Measurements from ENCODE around the gene ERBB2. TPM values are rescaled to one million over a fixed set of nuclear protein-coding genes. Genes with fewer than 3 reads are reported as not detected.

Gene ERBB2
- total and polyA plus RNA-seq, 10 of the 15 experiments (the other 5 are each of a cell fraction or from before 2014, with no cell fraction given), result 0.39 to 7.0 (median 4.3) TPM

DNA sequence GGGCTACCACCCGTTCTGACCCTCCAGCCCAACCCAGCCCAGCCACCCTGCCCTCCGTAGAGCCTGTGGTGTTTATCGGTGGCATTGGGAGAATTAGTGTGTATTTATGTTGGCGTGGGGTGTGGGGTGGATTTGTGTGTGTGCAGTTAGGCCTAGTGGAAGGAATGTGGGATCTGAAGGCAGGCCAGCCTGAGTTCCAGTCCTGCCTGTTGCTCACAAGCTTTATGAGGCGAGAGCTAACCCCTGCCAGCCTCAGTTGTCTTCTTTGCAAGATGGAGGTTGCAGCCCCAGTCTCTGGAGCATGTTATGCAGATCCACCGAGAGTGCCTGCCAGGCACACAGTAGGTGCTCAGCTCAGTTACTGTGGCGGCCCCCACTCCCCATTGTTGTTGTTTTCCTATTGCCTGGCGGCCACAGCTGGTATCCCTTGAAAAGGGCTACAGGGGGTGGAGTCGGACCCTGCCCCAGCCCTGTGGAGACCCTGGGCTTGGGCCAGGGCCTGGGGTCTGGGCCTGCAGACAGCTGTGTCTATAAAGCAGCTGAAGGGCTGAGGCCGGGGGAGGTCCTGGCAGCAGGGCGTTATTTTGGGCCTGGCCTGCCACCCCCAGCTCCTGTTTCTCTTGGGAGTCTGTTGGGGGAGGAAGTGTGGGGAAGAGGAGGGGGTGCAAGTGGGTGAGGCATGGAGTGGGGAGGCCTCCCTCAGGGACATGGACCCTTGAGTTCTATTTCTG lies 5.1 kb downstream of the ERBB2 start (continued):
- TF ChIP-seq HDAC6 (IDR thresholded peaks at IDR 0.05; ENCODE audit: unreplicated experiment), result no peak
- TF ChIP-seq KAT2A (conservative IDR thresholded peaks at IDR 0.05; ENCODE audit: control insufficient read depth, low read depth, low read length), result no peak
- TF ChIP-seq, protein P1, sequence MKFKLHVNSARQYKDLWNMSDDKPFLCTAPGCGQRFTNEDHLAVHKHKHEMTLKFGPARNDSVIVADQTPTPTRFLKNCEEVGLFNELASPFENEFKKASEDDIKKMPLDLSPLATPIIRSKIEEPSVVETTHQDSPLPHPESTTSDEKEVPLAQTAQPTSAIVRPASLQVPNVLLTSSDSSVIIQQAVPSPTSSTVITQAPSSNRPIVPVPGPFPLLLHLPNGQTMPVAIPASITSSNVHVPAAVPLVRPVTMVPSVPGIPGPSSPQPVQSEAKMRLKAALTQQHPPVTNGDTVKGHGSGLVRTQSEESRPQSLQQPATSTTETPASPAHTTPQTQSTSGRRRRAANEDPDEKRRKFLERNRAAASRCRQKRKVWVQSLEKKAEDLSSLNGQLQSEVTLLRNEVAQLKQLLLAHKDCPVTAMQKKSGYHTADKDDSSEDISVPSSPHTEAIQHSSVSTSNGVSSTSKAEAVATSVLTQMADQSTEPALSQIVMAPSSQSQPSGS (IDR thresholded peaks at IDR 0.05; ENCODE audit: low read length), result no peak
- TF ChIP-seq, protein P2, sequence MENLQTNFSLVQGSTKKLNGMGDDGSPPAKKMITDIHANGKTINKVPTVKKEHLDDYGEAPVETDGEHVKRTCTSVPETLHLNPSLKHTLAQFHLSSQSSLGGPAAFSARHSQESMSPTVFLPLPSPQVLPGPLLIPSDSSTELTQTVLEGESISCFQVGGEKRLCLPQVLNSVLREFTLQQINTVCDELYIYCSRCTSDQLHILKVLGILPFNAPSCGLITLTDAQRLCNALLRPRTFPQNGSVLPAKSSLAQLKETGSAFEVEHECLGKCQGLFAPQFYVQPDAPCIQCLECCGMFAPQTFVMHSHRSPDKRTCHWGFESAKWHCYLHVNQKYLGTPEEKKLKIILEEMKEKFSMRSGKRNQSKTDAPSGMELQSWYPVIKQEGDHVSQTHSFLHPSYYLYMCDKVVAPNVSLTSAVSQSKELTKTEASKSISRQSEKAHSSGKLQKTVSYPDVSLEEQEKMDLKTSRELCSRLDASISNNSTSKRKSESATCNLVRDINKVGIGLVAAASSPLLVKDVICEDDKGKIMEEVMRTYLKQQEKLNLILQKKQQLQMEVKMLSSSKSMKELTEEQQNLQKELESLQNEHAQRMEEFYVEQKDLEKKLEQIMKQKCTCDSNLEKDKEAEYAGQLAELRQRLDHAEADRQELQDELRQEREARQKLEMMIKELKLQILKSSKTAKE (IDR thresholded peaks at IDR 0.05; ENCODE audit: low read depth, poor library complexity, severe bottlenecking), result no peak

DNA sequence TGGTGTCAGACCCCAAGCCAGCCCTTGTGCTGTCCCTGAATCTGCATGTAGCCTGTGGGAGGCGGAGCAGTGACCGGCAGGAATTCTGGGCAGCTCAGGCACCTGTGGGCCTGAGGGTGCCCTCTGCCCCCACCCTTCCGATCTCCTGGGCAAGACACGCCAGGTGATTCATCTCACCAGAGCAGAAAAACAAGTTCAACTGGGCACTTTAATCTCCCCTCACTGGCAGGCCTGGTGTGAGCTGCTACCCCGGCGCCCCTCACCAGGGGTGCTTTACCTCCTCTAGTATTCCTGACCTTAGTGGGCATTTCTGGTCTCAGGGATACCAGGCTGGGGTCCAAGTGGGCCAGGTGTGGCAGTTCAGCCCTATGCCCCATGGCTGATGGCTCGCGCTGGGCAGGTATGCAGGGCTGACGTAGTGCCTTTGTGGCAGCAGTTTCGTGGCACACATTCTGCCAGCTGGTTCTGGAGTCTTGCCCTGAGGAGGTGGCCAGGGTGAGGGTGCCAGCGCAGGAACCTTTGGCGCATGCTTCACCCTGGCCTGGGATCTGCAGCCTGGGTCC lies 6.0 kb downstream of the ERBB2 start:
- no peak for FAIRE-seq
- CTCF ChIA-PET, result interaction anchor here (0.5 kb wide), 1 partner anchor 20 kb away, joined by 3 read pairs; no protein-coding TSS in a partner anchor

More for the DNA sequence above, 6.0 kb downstream of the ERBB2 start:
- H3K27me3 ChIP-seq (replicated peaks in 1 of 2; ENCODE audit: control insufficient read depth in 2 of 2, insufficient read depth in 2 of 2, low read length in 1 of 2), result peaks cover 0 to 5% of the 10 kb centered on the region in 2 experiments; a peak in 3 of 4 replicates
- no peaks in the 10 kb centered on the region for H4K20me1 ChIP-seq (ENCODE audit: control insufficient read depth, insufficient read depth)
- no peak for ATAC-seq
- intact Hi-C loops (cut with micrococcal nuclease; ENCODE audit: unreplicated experiment), result no loop called here
- ChIA-PET SMC1A (ENCODE audit: uncharacterized antibody, unreplicated experiment) (no interaction called here), POLR2A (no interaction called here), RAD21 (ENCODE audit: unreplicated experiment) (no interaction called here)
- 73% methylated on average over 12 of the region's 12 CpGs for WGBS (ENCODE audit: insufficient coverage, insufficient replicate concordance, low lambda C conversion rate, missing lambda C conversion rate)
- no peak overlapping the region for H3K27ac ChIP-seq (ENCODE audit: control insufficient read depth, insufficient read depth)
- no peaks in the 10 kb centered on the region for H3K36me3 ChIP-seq (ENCODE audit: control insufficient read depth in 2 of 2, insufficient read depth in 2 of 2, low read length in 1 of 2)
- H3K4me2 ChIP-seq (ENCODE audit: control insufficient read depth, insufficient read depth), result no peak overlapping the region
- H2AFZ ChIP-seq (ENCODE audit: control insufficient read depth, low read depth, low read length), result no peak overlapping the region
- TF ChIP-seq, protein P3, sequence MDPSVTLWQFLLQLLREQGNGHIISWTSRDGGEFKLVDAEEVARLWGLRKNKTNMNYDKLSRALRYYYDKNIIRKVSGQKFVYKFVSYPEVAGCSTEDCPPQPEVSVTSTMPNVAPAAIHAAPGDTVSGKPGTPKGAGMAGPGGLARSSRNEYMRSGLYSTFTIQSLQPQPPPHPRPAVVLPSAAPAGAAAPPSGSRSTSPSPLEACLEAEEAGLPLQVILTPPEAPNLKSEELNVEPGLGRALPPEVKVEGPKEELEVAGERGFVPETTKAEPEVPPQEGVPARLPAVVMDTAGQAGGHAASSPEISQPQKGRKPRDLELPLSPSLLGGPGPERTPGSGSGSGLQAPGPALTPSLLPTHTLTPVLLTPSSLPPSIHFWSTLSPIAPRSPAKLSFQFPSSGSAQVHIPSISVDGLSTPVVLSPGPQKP (IDR thresholded peaks at IDR 0.05; ENCODE audit: low read depth, low read length), result no peak
- TF ChIP-seq ZNF384 (IDR thresholded peaks at IDR 0.05; ENCODE audit: borderline replicate concordance, low read depth, low read length) (no peak), MTA2 (IDR thresholded peaks at IDR 0.05; ENCODE audit: low read depth) (no peak), TCF3 (IDR thresholded peaks at IDR 0.05; ENCODE audit: borderline replicate concordance, insufficient read depth, low read depth, low read length) (no peak), STAT1 (conservative IDR thresholded peaks at IDR 0.05) (no peak), RCOR1 (conservative IDR thresholded peaks at IDR 0.05; ENCODE audit: low read depth, low read length) (no peak), RELA (IDR thresholded peaks at IDR 0.05; ENCODE audit: borderline replicate concordance, partially characterized antibody) (no peak), NFIC (IDR thresholded peaks at IDR 0.05; ENCODE audit: low read depth, low read length) (no peak), CREM (IDR thresholded peaks at IDR 0.05; ENCODE audit: low read depth) (no peak), TCF7 (IDR thresholded peaks at IDR 0.05; ENCODE audit: borderline replicate concordance) (no peak)
- TF ChIP-seq, protein P4, sequence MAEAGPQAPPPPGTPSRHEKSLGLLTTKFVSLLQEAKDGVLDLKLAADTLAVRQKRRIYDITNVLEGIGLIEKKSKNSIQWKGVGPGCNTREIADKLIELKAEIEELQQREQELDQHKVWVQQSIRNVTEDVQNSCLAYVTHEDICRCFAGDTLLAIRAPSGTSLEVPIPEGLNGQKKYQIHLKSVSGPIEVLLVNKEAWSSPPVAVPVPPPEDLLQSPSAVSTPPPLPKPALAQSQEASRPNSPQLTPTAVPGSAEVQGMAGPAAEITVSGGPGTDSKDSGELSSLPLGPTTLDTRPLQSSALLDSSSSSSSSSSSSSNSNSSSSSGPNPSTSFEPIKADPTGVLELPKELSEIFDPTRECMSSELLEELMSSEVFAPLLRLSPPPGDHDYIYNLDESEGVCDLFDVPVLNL (IDR thresholded peaks at IDR 0.05; ENCODE audit: low read depth, low read length), result no peak
- TF ChIP-seq, protein P5, sequence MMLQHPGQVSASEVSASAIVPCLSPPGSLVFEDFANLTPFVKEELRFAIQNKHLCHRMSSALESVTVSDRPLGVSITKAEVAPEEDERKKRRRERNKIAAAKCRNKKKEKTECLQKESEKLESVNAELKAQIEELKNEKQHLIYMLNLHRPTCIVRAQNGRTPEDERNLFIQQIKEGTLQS (IDR thresholded peaks at IDR 0.05; ENCODE audit: borderline replicate concordance, extremely low read depth, low read depth, low read length), result no peak
- no peaks in the 10 kb centered on the region for H3K79me2 ChIP-seq (ENCODE audit: control insufficient read depth, insufficient read depth, low read length)
- H3K9ac ChIP-seq (ENCODE audit: control insufficient read depth, insufficient read depth, low read length), result no peak overlapping the region
- no TSS peak for BruUV-seq (replicated peaks)
- H3K9me3 ChIP-seq (replicated peaks; ENCODE audit: control insufficient read depth, insufficient read depth, low read length), result no peaks in the 10 kb centered on the region
- in situ Hi-C loops (cut with MboI), result no loop called here
- no peak overlapping the region for H3K4me3 ChIP-seq
- no peak for DNase-seq (ENCODE audit: low read depth, low spot score)
- H3K4me1 ChIP-seq (ENCODE audit: control insufficient read depth, insufficient read depth, low read length), result peaks cover 11% of the 10 kb centered on the region
